ENCODE measurements around the gene PGR. TPM values are rescaled to one million over a fixed set of nuclear protein-coding genes. Genes with fewer than 3 reads are reported as not detected.

PGR gene
- total RNA-seq, 1 donor, result under 0.01 TPM

DNA sequence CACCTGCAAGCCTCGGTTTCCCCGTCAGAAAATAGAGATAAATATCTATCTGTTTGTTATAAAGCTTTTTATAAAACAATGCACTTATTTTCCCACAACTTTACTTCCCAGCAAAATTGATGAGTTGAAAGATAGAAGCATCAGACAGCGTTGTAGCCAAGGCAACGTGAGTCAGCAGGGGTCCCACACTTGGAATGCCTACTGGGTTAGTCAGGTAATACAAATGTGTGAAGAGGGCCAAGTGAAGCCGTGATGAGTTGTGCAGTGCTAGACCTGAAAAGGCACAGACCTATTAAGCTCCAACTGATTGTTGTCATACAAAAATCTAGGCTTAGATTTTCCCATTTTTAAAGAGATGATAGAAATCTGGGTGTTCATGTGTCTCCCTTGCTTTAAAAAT lies 118.7 kb downstream of the PGR start:
- no peak overlapping the region for H3K27ac ChIP-seq (ENCODE audit: low read depth, low read length)
- H4K20me1 ChIP-seq (ENCODE audit: insufficient read depth, low read length), result no peaks in the 10 kb centered on the region
- DNase-seq (ENCODE audit: insufficient read length, low spot score, missing footprints), result no peak
- no peak overlapping the region for H3K4me2 ChIP-seq (ENCODE audit: insufficient read depth, low read length)
- no peaks in the 10 kb centered on the region for H3K36me3 ChIP-seq (ENCODE audit: insufficient read depth, low read length)
- TF ChIP-seq, protein P1, sequence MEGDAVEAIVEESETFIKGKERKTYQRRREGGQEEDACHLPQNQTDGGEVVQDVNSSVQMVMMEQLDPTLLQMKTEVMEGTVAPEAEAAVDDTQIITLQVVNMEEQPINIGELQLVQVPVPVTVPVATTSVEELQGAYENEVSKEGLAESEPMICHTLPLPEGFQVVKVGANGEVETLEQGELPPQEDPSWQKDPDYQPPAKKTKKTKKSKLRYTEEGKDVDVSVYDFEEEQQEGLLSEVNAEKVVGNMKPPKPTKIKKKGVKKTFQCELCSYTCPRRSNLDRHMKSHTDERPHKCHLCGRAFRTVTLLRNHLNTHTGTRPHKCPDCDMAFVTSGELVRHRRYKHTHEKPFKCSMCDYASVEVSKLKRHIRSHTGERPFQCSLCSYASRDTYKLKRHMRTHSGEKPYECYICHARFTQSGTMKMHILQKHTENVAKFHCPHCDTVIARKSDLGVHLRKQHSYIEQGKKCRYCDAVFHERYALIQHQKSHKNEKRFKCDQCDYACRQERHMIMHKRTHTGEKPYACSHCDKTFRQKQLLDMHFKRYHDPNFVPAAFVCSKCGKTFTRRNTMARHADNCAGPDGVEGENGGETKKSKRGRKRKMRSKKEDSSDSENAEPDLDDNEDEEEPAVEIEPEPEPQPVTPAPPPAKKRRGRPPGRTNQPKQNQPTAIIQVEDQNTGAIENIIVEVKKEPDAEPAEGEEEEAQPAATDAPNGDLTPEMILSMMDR (IDR thresholded peaks at IDR 0.05; ENCODE audit: extremely low read depth, low read depth, low read length), result no peak
- H3K79me2 ChIP-seq (ENCODE audit: insufficient read depth, low read length), result no peaks in the 10 kb centered on the region
- no peaks in the 10 kb centered on the region for H3K27me3 ChIP-seq (ENCODE audit: insufficient read depth, low read length)
- H3K9me3 ChIP-seq (ENCODE audit: low read depth, low read length), result no peaks in the 10 kb centered on the region
- no peak overlapping the region for H2AFZ ChIP-seq (ENCODE audit: low read length)
- H3K4me3 ChIP-seq (ENCODE audit: insufficient read depth, low read length), result no peak overlapping the region
- no peaks in the 10 kb centered on the region for H3K4me1 ChIP-seq (ENCODE audit: insufficient read depth, low read length)

- no peak for DNase-seq (ENCODE audit: insufficient read length, low spot score, missing footprints)
- Histone ChIP-seq H2AFZ (ENCODE audit: low read length) (no peak overlapping the region), H3K4me2 (ENCODE audit: insufficient read depth, low read length) (no peak overlapping the region), H3K79me2 (ENCODE audit: insufficient read depth, low read length) (no peaks in the 10 kb centered on the region), H3K4me1 (ENCODE audit: insufficient read depth, low read length) (no peaks in the 10 kb centered on the region), H3K27ac (ENCODE audit: low read depth, low read length) (no peak overlapping the region), H3K9me3 (ENCODE audit: low read depth, low read length) (no peaks in the 10 kb centered on the region), H3K36me3 (ENCODE audit: insufficient read depth, low read length) (no peaks in the 10 kb centered on the region), H4K20me1 (ENCODE audit: insufficient read depth, low read length) (no peaks in the 10 kb centered on the region), H3K27me3 (ENCODE audit: insufficient read depth, low read length) (no peaks in the 10 kb centered on the region), H3K4me3 (ENCODE audit: insufficient read depth, low read length) (no peak overlapping the region)
- TF ChIP-seq, protein P1 (IDR thresholded peaks at IDR 0.05; ENCODE audit: extremely low read depth, low read depth, low read length), result no peak
Measured at GRCh38 chr11:101009690-101010055, 119.9 kb downstream of the PGR start.

DNA sequence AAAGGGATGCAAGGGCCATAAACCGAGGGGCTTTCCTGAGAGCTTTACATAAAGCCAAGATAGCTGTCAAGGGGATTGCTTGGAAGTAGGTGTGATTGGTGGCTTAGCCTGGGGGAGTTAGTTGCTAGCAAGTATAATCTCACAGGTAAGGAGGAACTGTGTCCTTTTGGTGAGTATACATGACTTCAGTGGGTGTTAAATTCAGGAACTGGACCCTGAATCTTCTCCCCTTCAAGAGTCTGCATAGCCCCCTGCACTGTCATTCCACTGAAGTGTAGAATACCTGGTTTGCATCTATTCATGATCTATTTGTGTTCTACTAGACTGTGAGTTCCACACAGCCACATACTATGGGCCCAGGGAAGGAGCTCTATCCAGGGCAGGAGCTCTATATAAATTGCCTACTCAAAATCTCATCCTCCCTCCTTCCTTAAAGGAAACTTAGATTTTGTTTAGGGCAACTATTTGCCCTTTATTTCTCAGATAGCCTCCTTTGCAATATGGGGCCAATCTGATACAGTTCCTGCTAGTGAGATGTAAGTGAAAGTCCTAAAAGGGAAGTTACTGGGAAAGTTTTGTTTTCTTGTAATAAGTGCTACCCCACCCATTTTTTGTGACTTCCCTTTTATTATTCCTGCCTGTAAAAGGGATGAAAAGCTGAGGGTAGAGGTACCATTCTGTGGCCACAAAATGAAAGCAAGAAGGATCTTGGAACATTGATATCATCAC lies 120.5 kb downstream of the PGR start:
- Histone ChIP-seq H3K27me3 (ENCODE audit: insufficient read depth, low read length) (no peaks in the 10 kb centered on the region), H3K36me3 (ENCODE audit: insufficient read depth, low read length) (no peaks in the 10 kb centered on the region), H3K27ac (ENCODE audit: low read depth, low read length) (no peak overlapping the region), H4K20me1 (ENCODE audit: insufficient read depth, low read length) (no peaks in the 10 kb centered on the region), H3K4me2 (ENCODE audit: insufficient read depth, low read length) (no peak overlapping the region), H3K9me3 (ENCODE audit: low read depth, low read length) (no peaks in the 10 kb centered on the region), H3K4me1 (ENCODE audit: insufficient read depth, low read length) (no peaks in the 10 kb centered on the region), H2AFZ (ENCODE audit: low read length) (no peak overlapping the region), H3K4me3 (ENCODE audit: insufficient read depth, low read length) (no peak overlapping the region), H3K79me2 (ENCODE audit: insufficient read depth, low read length) (no peaks in the 10 kb centered on the region)
- TF ChIP-seq, protein P1 (IDR thresholded peaks at IDR 0.05; ENCODE audit: extremely low read depth, low read depth, low read length), result no peak
- DNase-seq (ENCODE audit: insufficient read length, low spot score, missing footprints), result no peak

DNA sequence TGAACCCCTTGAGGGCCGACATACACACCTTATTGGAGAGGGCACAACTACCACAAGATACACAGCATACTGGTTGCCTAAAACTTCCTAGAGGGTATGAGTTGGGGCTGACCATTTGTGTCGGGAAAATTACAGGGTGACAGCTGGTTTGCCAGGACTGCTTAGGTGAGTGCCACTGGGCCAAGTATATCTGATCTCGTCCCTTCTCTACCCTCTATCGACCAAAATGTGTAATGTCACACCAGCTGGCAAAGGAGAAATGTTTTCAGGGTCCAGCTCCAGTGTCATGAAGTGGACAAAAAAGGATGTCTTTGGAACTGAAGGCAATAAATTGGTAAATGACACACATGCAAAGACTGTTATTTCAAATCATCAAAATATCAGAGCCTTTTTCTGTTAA lies 126.1 kb downstream of the PGR start:
- H3K27me3 ChIP-seq (ENCODE audit: insufficient read depth, low read length), result no peaks in the 10 kb centered on the region
- no peaks in the 10 kb centered on the region for H3K4me1 ChIP-seq (ENCODE audit: insufficient read depth, low read length)
- H3K27ac ChIP-seq (ENCODE audit: low read depth, low read length), result no peak overlapping the region
- no peaks in the 10 kb centered on the region for H3K36me3 ChIP-seq (ENCODE audit: insufficient read depth, low read length)
- no peak overlapping the region for H3K4me3 ChIP-seq (ENCODE audit: insufficient read depth, low read length)
- no peaks in the 10 kb centered on the region for H4K20me1 ChIP-seq (ENCODE audit: insufficient read depth, low read length)
- H3K79me2 ChIP-seq (ENCODE audit: insufficient read depth, low read length), result no peaks in the 10 kb centered on the region
- H2AFZ ChIP-seq (ENCODE audit: low read length), result no peak overlapping the region
- no peak for DNase-seq (ENCODE audit: insufficient read length, low spot score, missing footprints)
- H3K9me3 ChIP-seq (ENCODE audit: low read depth, low read length), result no peaks in the 10 kb centered on the region
- no peak overlapping the region for H3K4me2 ChIP-seq (ENCODE audit: insufficient read depth, low read length)
- TF ChIP-seq, protein P1 (IDR thresholded peaks at IDR 0.05; ENCODE audit: extremely low read depth, low read depth, low read length), result no peak
